AG10803 (cell line): ENCODE results near the gene SUMO1.

Experiments
- DNase-seq: peaks from one replicate; pipeline ENCODE4 v3.0.0; 2010; ENCODE audit warnings: low read depth
- H3K4me3 ChIP-seq: 2 replicates; pipeline ENCODE4 v1.5.1; 2011; ENCODE audit warnings: mild to moderate bottlenecking, low read length, control low read depth
- TF ChIP-seq, protein P1 (sequence below): conservative IDR thresholded peaks from 2 replicates; pipeline ENCODE4 v1.5.1; 2011; ENCODE audit warnings: mild to moderate bottlenecking, low read length, control low read depth, inconsistent platforms

The SUMO1 gene

GRCh38 chr2:202165208-202165607 is 73.2 kb downstream of the SUMO1 start:
- no peak overlapping the region for H3K4me3 ChIP-seq
- TF ChIP-seq, protein P1, sequence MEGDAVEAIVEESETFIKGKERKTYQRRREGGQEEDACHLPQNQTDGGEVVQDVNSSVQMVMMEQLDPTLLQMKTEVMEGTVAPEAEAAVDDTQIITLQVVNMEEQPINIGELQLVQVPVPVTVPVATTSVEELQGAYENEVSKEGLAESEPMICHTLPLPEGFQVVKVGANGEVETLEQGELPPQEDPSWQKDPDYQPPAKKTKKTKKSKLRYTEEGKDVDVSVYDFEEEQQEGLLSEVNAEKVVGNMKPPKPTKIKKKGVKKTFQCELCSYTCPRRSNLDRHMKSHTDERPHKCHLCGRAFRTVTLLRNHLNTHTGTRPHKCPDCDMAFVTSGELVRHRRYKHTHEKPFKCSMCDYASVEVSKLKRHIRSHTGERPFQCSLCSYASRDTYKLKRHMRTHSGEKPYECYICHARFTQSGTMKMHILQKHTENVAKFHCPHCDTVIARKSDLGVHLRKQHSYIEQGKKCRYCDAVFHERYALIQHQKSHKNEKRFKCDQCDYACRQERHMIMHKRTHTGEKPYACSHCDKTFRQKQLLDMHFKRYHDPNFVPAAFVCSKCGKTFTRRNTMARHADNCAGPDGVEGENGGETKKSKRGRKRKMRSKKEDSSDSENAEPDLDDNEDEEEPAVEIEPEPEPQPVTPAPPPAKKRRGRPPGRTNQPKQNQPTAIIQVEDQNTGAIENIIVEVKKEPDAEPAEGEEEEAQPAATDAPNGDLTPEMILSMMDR, result no peak
- no peak for DNase-seq

- no peak for DNase-seq
- TF ChIP-seq, protein P1, result no peak
- H3K4me3 ChIP-seq, result no peak overlapping the region
Measured at GRCh38 chr2:202164411-202164810, 74.0 kb downstream of the SUMO1 start.

DNA sequence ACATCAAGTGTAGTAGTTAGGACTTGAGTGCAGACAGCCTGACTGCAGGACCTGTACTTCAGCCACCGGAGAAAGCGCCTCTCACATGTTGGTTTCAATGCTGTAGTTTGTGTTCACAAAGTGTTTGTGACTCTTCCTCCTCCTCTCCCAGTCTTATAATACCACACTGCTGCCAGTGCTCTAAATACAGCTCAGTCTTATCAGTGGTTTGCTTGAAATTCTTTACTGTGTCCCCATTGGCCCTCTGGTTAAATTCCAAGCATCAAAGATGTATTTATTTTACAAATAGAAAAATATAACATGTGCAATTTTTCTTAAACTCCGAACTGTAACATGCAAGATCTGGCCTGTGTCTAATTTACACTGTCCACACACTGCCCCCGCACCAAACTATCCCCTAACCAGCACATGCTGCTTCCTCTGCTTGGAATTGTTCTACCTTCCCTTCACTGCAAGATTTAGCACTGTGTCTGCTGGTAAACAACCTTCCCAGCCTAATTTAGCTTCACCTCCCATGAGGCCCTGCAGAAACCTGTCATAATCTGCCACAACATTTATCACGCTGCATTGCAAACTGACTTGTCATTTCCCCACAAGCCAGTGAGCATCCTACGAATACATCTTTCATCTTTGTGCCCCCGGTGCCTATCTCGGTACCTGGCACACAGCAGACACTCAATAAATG is 77.1 kb downstream of the SUMO1 start:
- TF ChIP-seq, protein P1, result no peak
- peak; percentile 59 for DNase-seq
- no peak overlapping the region for H3K4me3 ChIP-seq

GRCh38 chr2:202158796-202159195 is 79.6 kb downstream of the SUMO1 start:
- DNase-seq, result peak; percentile 48
- no peak overlapping the region for H3K4me3 ChIP-seq
- TF ChIP-seq, protein P1, result peak; percentile 62

DNA sequence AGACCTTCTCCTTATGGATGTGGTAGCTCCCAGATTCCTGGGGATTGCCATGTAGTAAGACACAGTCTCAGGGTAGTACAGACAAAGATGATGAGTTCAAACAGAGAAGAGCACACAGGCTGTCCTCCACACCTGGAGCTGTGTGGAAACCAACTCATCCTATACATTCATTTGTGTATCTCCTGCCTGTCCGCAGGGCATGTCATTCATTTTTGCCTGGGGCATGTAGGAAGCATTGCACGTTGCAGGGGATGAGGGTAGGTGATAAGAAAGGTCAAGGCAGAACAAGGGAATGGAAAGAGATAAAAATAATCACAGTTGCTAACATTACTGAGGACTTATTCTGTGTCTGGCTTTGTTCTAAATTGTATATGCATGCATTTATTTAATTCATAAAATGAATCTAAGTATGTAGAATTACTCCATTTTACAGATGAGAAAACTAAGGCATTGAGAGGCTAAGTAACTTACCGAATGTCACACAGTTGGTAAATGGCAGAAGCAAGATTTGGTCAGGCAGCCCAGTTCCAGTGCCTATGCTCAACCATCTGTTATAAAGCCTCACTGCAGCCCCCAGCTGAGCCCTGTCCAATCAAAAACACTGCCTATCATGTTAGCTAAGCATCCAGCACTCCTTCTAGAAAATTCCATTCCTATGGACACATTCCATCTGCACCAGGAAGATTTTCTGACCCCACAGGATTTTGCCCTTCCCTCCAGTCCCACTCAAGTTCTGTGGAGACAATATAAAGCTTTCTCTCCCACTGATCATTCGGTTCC is 81.0 kb downstream of the SUMO1 start:
- no peak overlapping the region for H3K4me3 ChIP-seq
- DNase-seq, result no peak
- TF ChIP-seq, protein P1, result no peak
